D721Med (cell line): ENCODE measurements around the gene TIMP2.

Experiments used
- DNase-seq: peaks from one replicate; pipeline ENCODE4 v3.0.0; 2011; ENCODE audit warnings: low spot score; ENCODE audit not compliant: insufficient read length
- FAIRE-seq: peaks from 2 replicates; lab custom pipeline; 2011; peaks lifted over from hg19 to GRCh38; lab: Jason Lieb, UNC
- CTCF ChIP-seq: IDR thresholded peaks from 2 replicates; pipeline ENCODE4 v1.5.1; 2012; ENCODE audit warnings: mild to moderate bottlenecking, control low read depth; ENCODE audit not compliant: insufficient read depth; ENCODE audit errors: missing control alignments

The TIMP2 gene

DNA sequence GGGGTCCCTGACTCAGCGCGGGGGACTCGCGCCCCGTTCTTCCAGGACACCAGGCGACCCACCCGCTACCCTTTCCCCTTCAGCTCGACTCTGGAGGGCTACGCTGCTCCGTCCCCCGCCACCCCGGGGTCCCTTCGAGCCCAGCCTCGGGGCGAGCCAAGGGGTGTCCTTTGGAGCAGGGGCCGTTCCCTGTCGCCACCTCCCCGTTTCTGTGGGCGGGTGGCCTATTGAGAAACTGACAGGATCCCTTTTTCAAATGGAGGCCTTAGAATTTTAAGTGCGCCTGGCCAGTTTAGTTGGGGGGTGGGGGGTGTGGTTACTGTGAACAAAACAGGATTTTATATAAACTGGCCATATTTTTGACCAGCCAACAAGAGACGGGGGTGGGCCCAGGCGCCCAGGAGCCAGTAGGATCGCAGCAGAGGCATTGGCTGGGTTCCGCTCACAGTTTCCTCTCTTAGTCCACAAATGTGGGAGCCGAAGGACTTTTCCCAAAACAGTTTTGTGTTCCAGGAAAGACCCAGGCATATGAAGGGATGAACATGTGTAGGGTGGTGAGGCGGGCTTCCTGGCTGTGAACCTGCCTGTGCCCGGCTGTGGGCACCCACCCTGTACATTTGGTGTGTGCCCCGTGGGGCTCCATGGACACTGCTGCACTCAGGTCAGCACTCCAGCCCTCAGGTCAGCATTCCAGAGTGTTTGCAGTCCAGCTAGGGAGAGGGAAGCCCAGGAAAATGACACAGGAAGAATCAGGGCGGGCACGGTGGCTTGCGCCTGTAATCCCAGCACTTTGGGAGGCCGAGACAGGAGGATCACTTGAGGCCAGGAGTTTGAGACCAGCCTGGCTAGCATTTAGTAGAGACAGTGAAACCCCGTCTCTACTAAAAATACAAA, 722 bp upstream of the TIMP2 start:
- FAIRE-seq (no peak), DNase-seq (no peak)
- no peak for TF ChIP-seq CTCF

GRCh38 chr17:78924481-78925151, 571 bp downstream of the TIMP2 start:
- no peak for DNase-seq
- no peak for FAIRE-seq
- TF ChIP-seq CTCF = no peak

DNA sequence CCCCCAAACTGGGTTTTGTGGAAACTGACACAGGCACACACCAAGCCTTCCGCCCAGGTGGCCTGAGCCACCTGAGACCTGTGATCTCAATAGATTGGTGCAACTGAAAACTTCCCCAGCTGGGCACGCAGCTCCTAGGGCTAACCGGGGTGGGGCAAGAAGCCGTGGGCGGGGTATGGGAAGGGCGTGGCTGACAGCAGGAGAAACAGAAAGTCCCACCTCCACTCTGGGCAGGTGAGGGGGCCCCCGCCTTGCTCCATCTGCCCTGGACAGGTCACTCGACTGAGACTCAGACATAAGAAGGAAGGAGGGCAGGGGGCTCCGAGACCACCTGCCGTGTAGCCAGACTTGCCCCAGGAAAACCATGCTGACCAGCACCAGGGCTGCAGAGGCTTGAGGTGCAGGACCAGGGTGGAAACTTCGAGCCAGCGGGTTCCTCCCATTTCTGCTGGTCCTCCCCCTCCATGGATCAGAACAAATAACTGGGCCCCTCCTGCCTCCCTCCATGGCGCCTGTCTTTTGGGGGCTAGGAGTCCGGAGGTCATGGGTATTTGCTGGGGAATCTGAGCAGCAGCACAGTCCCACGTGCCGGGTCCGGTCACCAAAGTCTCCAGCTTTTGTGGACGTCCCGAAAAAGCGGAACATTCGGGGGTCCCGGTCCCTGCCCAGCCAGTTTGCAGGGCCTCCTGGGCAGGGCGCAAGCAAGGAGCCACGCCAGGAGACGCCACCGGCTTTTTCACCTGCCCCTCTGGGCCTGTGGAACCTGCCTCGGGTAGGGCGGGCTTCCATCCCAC, 1.3 kb downstream of the TIMP2 start:
- TF ChIP-seq CTCF = no peak
- FAIRE-seq = no peak
- no peak for DNase-seq

GRCh38 chr17:78922816-78923498, 2.2 kb downstream of the TIMP2 start:
- no peak for FAIRE-seq
- TF ChIP-seq CTCF = no peak

DNA sequence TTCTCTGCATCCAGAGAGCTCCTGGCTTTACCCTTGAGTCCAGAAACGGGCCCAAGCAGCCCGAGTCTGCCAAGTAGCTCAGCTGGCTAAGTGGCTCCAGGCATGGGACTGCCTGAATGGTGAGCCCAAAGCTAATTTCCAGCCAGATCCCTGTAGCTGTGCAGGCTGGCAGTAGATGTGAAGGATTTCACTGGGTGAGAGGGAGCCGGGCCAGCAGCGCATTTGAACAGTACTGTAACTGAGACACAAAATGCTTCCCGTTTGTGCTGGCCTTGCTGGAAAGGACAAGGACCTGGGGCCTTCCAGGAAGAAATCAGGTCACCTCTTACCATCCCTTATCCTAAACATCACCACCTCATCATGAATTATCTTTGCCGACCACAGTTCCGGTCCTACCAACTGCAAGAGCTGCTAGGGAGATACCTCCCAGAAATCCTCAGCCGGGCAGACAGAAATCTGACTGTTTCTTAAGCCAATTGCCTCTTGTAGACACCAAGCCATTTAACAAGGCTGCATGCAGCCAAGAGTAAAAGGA, 3.7 kb downstream of the TIMP2 start:
- FAIRE-seq (no peak), DNase-seq (no peak)

More at GRCh38 chr17:78922816-78923498, 2.2 kb downstream of the TIMP2 start:
- no peak for DNase-seq

More for the DNA sequence above, 3.7 kb downstream of the TIMP2 start:
- no peak for TF ChIP-seq CTCF
